Stimulated activated CD4-positive, alpha-beta T cell treated with anti-CD3 and anti-CD28 coated beads, Interleukin-12 subunit alpha, Interleukin-12 subunit beta, amount 100 ng/mL, for 48 hours (primary cell): Measurements from ENCODE around the gene SOD2.
"Not testable (repeated sequence)": the region's sequence is repeated elsewhere in the genome, so short reads cannot be mapped to it uniquely, and the experiment has no call there.

Experiments
- DNase-seq, 3 donors: peaks; one replicate each; pipeline ENCODE4 v3.0.0-alpha.2; 2020; ENCODE audit warnings: low read depth in 2 of 3, low spot score in 1 of 3

Gene SOD2

GRCh38 chr6:159716247-159717096 is 23.4 kb upstream of the SOD2 start:
- DNase-seq = no peak

- DNase-seq = no peak
Observed at GRCh38 chr6:159715605-159716004, 22.6 kb upstream of the SOD2 start.

- DNase-seq = no peak
Observed at GRCh38 chr6:159715166-159715565, 22.1 kb upstream of the SOD2 start.

- no peak for DNase-seq
Observed at GRCh38 chr6:159714404-159714803, 21.4 kb upstream of the SOD2 start.

GRCh38 chr6:159713984-159714383 is 20.9 kb upstream of the SOD2 start:
- DNase-seq = no peak

GRCh38 chr6:159712389-159712788 is 19.3 kb upstream of the SOD2 start:
- DNase-seq = not testable (repeated sequence)

GRCh38 chr6:159710603-159711002 is 17.6 kb upstream of the SOD2 start:
- DNase-seq = not testable (repeated sequence)

GRCh38 chr6:159701413-159701999 is 8.5 kb upstream of the SOD2 start:
- no peak for DNase-seq

GRCh38 chr6:159700970-159701369 is 7.9 kb upstream of the SOD2 start:
- DNase-seq = no peak

- DNase-seq = no peak
Observed at GRCh38 chr6:159695984-159696383, 2.9 kb upstream of the SOD2 start.

GRCh38 chr6:159693894-159694545 is 979 bp upstream of the SOD2 start:
- DNase-seq = no peak

- DNase-seq = peak; percentile 36 to 54 (median 41)
Observed at GRCh38 chr6:159692303-159693127, 526 bp downstream of the SOD2 start.

GRCh38 chr6:159691963-159692287 is 1.1 kb downstream of the SOD2 start:
- no peak for DNase-seq

- DNase-seq = peak in 1 of 3 donors; percentile 48
Observed at GRCh38 chr6:159691133-159691962, 1.7 kb downstream of the SOD2 start.

- DNase-seq = not testable (repeated sequence)
Observed at GRCh38 chr6:159690135-159690534, 2.9 kb downstream of the SOD2 start.

GRCh38 chr6:159689001-159689400 is 4.0 kb downstream of the SOD2 start:
- DNase-seq = no peak

GRCh38 chr6:159688266-159688905 is 4.7 kb downstream of the SOD2 start:
- no peak for DNase-seq

GRCh38 chr6:159687341-159687740 is 5.7 kb downstream of the SOD2 start:
- no peak for DNase-seq

GRCh38 chr6:159686703-159687102 is 6.3 kb downstream of the SOD2 start:
- no peak for DNase-seq

GRCh38 chr6:159686040-159686439 is 7.0 kb downstream of the SOD2 start:
- DNase-seq = no peak
